ENCODE data around the gene MYH15. TPM values are rescaled to one million over a fixed set of nuclear protein-coding genes. Genes with fewer than 3 reads are reported as not detected.
A peak's percentile ranks its signal among the peaks of the same experiment; 100 is the strongest.

MYH15 gene
- polyA plus RNA-seq, 1 donor from 2014 or later: 0.71 TPM

DNA sequence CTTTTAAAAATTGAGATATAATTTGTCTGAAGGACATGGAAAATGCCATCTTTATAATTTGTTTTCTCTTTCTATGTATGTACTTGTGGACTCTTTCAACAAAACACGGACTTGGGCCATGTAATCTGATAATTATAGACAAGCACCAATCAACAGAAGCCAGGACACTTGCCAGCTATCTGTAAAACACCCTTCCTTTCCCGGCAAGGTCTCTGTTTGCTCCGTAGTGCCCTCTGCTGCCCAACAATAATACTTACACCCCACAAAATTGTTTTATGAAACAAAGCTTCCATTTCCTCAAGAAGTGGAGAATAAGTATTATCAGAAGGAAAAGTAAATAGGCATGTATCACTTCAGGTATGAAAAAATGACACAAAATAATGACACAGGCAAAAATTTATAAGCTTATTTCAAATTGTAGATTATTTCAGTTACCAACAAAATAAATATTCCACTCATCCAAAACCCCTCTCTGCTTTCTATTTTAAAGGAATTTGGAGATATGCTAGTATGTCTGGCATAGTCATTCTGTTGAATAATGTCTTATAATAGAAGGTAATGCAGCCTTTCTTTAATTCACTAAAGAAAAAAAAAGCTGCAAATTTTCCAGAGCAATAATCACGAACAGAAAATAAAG lies 32.8 kb downstream of the MYH15 start:
- Histone ChIP-seq H3F3A (ENCODE audit: insufficient read depth, low read length, poor library complexity, severe bottlenecking) (no peaks in the 10 kb centered on the region), H3K79me2 (replicated peaks; ENCODE audit: insufficient read depth, low read length) (no peaks in the 10 kb centered on the region), H3K27ac (ENCODE audit: low read length) (no peak overlapping the region), H3K4me3 (ENCODE audit: low read length) (no peak overlapping the region), H3K9me2 (ENCODE audit: insufficient read depth, low read length) (no peaks in the 10 kb centered on the region), H3K4me2 (ENCODE audit: low read length) (no peak overlapping the region), H3K36me3 (ENCODE audit: insufficient read depth, low read length) (no peaks in the 10 kb centered on the region), H4K20me1 (ENCODE audit: insufficient read depth) (no peaks in the 10 kb centered on the region), H3K9me3 (ENCODE audit: low read length) (no peaks in the 10 kb centered on the region), H2AFZ (ENCODE audit: low read depth, low read length) (no peak overlapping the region), H3K9ac (ENCODE audit: low read length) (no peak overlapping the region), H3K27me3 (ENCODE audit: insufficient read depth, low read depth, low read length) (no peaks in the 10 kb centered on the region)
- TF ChIP-seq, protein P1, sequence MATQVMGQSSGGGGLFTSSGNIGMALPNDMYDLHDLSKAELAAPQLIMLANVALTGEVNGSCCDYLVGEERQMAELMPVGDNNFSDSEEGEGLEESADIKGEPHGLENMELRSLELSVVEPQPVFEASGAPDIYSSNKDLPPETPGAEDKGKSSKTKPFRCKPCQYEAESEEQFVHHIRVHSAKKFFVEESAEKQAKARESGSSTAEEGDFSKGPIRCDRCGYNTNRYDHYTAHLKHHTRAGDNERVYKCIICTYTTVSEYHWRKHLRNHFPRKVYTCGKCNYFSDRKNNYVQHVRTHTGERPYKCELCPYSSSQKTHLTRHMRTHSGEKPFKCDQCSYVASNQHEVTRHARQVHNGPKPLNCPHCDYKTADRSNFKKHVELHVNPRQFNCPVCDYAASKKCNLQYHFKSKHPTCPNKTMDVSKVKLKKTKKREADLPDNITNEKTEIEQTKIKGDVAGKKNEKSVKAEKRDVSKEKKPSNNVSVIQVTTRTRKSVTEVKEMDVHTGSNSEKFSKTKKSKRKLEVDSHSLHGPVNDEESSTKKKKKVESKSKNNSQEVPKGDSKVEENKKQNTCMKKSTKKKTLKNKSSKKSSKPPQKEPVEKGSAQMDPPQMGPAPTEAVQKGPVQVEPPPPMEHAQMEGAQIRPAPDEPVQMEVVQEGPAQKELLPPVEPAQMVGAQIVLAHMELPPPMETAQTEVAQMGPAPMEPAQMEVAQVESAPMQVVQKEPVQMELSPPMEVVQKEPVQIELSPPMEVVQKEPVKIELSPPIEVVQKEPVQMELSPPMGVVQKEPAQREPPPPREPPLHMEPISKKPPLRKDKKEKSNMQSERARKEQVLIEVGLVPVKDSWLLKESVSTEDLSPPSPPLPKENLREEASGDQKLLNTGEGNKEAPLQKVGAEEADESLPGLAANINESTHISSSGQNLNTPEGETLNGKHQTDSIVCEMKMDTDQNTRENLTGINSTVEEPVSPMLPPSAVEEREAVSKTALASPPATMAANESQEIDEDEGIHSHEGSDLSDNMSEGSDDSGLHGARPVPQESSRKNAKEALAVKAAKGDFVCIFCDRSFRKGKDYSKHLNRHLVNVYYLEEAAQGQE (IDR thresholded peaks at IDR 0.05; ENCODE audit: borderline replicate concordance): no peak
- TF ChIP-seq MXI1 (conservative IDR thresholded peaks at IDR 0.05; ENCODE audit: poor library complexity, severe bottlenecking) (no peak), EZH2 (IDR thresholded peaks at IDR 0.05; ENCODE audit: borderline replicate concordance, insufficient read depth, low read length, poor library complexity, severe bottlenecking) (no peak), RAD21 (conservative IDR thresholded peaks at IDR 0.05) (peak; percentile 84), EP300 (conservative IDR thresholded peaks at IDR 0.05; ENCODE audit: poor library complexity, severe bottlenecking) (no peak), TAF1 (IDR thresholded peaks at IDR 0.05; ENCODE audit: low read depth) (no peak), SMC3 (conservative IDR thresholded peaks at IDR 0.05; ENCODE audit: poor library complexity) (peak; percentile 88)
- TF ChIP-seq, protein P2, sequence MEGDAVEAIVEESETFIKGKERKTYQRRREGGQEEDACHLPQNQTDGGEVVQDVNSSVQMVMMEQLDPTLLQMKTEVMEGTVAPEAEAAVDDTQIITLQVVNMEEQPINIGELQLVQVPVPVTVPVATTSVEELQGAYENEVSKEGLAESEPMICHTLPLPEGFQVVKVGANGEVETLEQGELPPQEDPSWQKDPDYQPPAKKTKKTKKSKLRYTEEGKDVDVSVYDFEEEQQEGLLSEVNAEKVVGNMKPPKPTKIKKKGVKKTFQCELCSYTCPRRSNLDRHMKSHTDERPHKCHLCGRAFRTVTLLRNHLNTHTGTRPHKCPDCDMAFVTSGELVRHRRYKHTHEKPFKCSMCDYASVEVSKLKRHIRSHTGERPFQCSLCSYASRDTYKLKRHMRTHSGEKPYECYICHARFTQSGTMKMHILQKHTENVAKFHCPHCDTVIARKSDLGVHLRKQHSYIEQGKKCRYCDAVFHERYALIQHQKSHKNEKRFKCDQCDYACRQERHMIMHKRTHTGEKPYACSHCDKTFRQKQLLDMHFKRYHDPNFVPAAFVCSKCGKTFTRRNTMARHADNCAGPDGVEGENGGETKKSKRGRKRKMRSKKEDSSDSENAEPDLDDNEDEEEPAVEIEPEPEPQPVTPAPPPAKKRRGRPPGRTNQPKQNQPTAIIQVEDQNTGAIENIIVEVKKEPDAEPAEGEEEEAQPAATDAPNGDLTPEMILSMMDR (IDR thresholded peaks at IDR 0.05; ENCODE audit: poor library complexity, severe bottlenecking): peak; percentile 81

DNA sequence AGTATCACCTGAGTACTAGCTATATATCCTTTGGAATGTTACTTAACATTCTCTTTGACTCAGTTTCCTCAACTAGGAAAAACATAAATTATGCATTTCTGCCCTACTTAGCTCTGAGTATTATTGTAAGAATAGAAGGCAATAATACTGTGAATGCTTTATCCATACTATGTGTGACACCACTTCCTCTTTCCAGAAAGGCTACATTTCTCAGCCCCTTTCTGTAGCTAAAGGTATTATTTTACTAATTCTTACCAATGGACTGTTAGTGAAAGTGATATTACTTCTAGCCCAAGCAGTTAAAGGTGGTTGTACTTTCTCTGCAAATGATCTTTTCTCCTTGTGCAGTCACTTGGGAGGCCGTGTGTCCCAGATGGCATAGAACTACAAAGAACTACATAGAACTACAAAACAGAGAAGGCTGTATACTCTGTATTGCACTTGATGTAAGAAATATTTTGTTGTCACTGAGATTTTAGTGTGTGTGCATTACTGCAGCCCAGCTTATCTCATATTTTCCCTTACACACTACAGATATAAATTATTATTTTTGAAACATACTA lies 35.1 kb downstream of the MYH15 start:
- Histone ChIP-seq H3K9me2 (ENCODE audit: insufficient read depth, low read length) (no peaks in the 10 kb centered on the region), H3K4me2 (ENCODE audit: low read length) (no peak overlapping the region), H2AFZ (ENCODE audit: low read depth, low read length) (no peak overlapping the region), H3F3A (ENCODE audit: insufficient read depth, low read length, poor library complexity, severe bottlenecking) (no peaks in the 10 kb centered on the region), H3K79me2 (replicated peaks; ENCODE audit: insufficient read depth, low read length) (no peaks in the 10 kb centered on the region), H4K20me1 (ENCODE audit: insufficient read depth) (no peaks in the 10 kb centered on the region), H3K27me3 (ENCODE audit: insufficient read depth, low read depth, low read length) (no peaks in the 10 kb centered on the region), H3K9me3 (ENCODE audit: low read length) (no peaks in the 10 kb centered on the region), H3K9ac (ENCODE audit: low read length) (no peak overlapping the region), H3K36me3 (ENCODE audit: insufficient read depth, low read length) (no peaks in the 10 kb centered on the region), H3K4me3 (ENCODE audit: low read length) (no peak overlapping the region), H3K27ac (ENCODE audit: low read length) (no peak overlapping the region)
- TF ChIP-seq SMC3 (conservative IDR thresholded peaks at IDR 0.05; ENCODE audit: poor library complexity): no peak
- no peak for TF ChIP-seq POLR2AphosphoS5 (IDR thresholded peaks at IDR 0.05)
- TF ChIP-seq TAF1 (IDR thresholded peaks at IDR 0.05; ENCODE audit: low read depth): no peak
- TF ChIP-seq, protein P1 (IDR thresholded peaks at IDR 0.05; ENCODE audit: borderline replicate concordance): no peak
- TF ChIP-seq EP300 (conservative IDR thresholded peaks at IDR 0.05; ENCODE audit: poor library complexity, severe bottlenecking): no peak
- TF ChIP-seq, protein P2 (IDR thresholded peaks at IDR 0.05; ENCODE audit: poor library complexity, severe bottlenecking): no peak
- TF ChIP-seq RAD21 (conservative IDR thresholded peaks at IDR 0.05): no peak
- TF ChIP-seq MXI1 (conservative IDR thresholded peaks at IDR 0.05; ENCODE audit: poor library complexity, severe bottlenecking): no peak
- TF ChIP-seq EZH2 (IDR thresholded peaks at IDR 0.05; ENCODE audit: borderline replicate concordance, insufficient read depth, low read length, poor library complexity, severe bottlenecking): no peak
